Measurements from ENCODE around the gene COP1.
"Not testable (repeated sequence)": the region's sequence is repeated elsewhere in the genome, so short reads cannot be mapped to it uniquely, and the experiment has no call there.

Gene COP1

DNA sequence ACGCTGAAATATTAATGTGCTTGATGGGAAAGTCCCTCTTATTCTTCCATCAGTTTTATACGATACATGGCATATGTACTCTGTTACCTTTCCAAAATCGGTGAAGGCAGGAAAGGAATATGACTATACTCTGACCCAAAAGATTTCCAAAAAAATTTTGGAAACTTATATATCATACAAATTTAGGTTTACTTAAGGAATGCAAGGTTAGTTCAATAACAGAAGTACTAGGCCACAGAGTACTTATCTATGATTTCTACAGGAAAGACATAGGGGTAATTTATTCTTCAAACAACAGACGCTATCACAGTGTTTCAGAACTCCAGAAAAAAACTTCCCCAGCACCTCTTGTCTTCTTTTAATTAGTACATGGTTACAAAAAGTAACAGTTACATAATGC, 84.8 kb downstream of the COP1 start:
- DNase-seq (ENCODE audit: low read depth in 2 of 2), result no peak

DNA sequence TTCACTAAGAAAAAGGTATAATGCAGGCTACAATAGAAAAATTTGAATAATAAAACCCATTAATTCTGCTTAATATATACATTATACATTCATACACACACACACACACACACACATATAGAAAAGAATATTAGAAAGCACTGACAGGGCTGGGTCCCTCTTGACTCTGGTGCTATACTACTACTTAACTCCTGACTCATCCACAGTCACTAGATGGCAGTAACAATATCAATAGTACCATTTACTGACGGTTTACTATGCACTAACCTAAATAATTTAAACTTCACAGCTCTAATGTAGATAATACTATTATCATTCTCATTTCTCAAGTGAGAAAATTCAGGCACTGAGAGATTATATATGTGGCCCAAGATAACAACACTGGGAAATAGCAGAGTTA, 87.5 kb downstream of the COP1 start:
- no peak for DNase-seq (ENCODE audit: low read depth in 2 of 2)

DNA sequence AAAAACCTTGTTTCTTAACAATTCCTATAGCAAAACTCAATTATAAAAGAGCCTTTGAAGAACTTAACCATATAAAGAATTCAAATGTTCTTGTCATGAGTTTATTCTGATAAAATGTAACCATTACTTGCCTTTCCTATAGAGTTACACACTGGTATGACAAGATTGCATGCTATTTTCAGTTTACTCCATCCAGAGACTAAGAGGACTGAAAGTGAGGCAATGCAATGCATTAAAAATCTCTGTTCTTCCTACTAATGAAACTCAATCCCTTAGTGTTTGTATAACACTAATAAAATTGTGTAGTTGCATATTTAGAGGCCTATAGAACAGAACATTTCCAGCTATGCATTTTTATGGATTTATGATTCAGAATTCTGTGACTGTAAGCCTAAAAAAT, 88.1 kb downstream of the COP1 start:
- DNase-seq (ENCODE audit: low read depth in 2 of 2), result no peak

DNA sequence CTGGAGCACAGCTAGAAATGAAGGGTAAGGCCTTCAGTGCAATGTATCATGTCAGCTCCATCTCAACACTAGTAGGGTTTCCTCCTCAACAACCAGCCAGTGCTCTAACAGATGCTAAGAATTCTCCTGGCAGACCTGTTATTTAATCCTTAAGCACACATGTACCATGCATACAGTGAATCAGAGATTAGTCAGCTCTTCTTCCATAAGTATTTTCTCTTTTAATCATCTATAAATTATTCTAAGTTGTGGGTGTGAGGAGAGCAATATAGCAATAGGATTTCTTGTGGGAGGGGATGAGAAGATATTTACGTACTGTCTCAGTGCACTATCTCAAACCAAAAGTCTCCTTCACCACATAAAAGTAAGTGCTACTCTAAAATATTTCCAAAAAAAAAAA, 95.3 kb downstream of the COP1 start:
- no peak for DNase-seq (ENCODE audit: low read depth in 2 of 2)

DNA sequence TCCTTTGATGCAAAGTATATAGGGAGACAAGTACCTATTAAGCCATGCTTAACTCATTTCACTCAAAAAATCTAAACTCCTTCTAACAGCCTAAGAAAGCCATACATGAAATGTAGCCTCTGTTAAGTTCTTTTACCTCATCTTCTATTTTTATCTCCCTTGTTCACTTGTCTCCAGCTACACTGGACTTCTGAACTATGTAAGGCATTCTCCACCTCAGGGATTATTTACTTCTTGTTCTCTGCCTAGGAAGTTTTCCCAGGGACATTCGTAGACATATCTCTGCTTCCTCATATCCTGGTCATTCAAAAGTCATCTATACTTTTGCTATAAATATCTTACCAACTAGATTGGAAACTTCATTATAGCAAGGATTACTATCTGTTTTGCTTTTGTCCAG, 96.9 kb downstream of the COP1 start:
- DNase-seq (ENCODE audit: low read depth in 2 of 2), result no peak

DNA sequence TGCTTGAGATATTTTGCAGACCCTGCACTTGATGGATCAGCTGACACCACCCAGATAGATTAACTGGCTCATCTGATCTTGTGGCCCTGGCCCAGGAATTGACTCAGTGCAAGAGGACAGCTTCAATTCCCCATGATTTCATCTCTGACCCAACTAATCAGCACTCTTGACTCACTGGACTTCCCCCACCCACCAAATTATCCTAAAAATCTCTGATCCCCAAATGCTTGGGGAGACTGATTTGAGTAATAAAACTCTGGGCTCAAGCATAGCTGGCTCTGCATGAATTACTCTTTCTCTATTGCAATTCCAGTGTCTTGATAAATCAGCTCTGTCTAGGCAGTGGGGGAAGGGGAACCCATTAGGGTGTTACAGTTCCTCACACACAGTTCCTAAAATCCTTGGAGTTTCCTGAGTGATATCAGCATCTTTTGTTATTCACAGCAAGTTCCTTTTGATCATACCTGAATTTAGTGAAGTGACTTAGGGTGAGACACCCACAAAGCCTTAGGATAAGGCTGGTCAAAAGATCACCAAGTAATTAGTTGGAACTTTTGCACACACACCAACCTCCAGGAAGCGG, 104.2 kb downstream of the COP1 start:
- DNase-seq (ENCODE audit: low read depth in 2 of 2), result peak in 1 of 2 experiments; percentile 3

DNA sequence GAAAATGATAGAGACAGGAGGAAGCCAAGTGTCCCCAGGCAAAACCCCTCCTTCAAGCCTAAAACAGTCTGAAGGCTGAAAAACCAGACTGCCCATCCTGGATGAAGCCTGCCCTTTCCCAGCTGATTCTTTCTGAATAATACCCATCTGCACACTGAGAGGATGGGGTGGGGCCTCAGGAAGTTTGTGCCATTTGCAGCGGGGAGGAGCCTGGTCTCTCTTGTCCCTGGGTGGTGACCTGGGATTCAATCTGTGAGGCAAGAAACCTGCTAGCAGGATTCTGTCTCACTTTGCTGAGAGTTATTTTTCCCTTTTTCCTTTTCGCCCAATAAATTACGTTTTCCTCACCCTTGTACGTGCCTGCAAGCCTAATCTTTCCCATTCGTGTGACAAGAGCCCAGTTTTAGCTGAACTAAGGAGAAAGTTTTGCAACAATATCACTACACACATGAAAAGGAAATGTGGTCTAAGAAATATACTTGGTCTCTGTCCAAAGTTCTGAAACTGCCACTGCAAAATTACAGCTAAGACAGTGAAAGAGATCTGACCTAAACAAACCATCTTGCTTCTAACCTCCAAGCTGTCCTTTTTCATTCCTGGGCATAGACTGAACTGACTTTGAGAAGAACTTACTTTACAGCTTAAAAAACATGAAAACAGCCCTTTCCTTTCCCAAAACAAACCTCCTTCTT, 105.0 kb downstream of the COP1 start:
- no peak for DNase-seq (ENCODE audit: low read depth in 2 of 2)

DNA sequence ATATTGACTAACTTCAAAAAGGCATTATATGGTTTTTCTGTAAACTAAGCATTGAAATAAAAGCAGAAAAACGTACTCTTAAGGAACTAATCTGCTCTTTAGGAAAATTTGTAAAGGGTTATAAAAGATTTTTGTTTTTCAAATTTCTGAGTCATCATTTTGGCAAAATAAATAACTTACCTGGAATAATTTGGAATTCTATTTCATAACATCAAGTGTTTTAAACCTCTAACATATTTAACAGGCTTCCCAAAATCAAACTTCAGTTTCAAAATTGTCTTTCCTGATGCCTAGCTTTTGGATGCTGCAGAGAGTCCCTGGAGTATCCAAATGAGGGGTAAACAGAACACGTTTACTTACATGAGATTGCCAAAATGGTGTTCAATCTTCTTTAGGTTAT, 108.5 kb downstream of the COP1 start:
- no peak for DNase-seq (ENCODE audit: low read depth in 2 of 2)

DNA sequence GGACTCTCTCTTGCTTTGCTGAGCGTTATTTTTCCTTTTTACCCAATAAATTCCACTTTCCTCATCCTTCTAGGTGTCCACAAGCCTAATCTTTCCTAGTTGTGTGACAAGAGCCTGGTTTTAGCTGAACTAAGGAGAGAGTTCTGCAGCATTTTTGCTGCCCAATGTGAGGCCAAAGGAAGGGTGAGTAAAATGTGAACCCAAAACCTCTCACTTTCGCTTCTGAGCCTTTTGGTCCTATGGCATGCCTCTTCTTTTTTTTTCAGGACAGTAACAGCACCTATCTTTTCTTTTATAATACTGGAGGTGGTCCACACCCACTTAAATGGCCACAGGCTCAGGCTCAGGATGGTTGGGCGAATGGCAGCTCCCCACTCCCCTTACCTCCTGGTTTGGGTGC, 111.1 kb downstream of the COP1 start:
- no peak for DNase-seq (ENCODE audit: low read depth in 2 of 2)

DNA sequence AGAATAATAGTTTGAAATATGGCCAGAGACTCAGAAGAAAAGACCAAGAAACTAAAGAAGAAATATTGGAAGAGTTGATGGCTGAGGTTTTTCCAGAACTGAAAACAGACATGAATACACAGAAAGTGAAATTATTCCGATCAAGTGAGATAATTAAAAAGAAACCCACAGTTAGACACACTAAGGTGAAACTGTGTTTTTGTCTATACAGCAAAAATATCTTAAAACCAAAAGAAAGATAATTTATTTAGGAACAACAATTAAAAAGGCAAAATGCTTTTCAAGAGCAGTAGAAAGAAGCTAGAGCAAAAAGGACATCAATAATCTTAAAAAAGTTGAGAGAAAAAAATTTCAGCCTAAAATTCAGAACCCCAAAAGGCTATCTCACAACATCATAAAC, 116.3 kb downstream of the COP1 start:
- DNase-seq (ENCODE audit: low read depth in 2 of 2), result no peak

DNA sequence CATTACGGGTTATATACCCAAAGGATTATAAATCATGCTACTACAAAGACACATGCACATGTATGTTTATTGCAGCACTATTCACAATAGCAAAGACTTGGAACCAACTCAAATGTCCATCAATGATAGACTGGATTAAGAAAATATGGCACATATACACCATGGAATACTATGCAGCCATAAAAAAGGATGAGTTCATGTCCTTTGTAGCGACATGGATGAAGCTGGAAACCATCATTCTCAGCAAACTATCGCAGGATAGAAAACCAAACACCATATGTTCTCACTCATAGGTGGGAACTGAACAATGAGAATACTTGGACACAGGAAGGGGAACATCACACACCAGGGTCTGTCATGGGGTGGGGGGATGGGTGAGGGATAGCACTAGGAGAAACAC, 119.3 kb downstream of the COP1 start:
- not testable (repeated sequence) for DNase-seq (ENCODE audit: low read depth in 2 of 2)

DNA sequence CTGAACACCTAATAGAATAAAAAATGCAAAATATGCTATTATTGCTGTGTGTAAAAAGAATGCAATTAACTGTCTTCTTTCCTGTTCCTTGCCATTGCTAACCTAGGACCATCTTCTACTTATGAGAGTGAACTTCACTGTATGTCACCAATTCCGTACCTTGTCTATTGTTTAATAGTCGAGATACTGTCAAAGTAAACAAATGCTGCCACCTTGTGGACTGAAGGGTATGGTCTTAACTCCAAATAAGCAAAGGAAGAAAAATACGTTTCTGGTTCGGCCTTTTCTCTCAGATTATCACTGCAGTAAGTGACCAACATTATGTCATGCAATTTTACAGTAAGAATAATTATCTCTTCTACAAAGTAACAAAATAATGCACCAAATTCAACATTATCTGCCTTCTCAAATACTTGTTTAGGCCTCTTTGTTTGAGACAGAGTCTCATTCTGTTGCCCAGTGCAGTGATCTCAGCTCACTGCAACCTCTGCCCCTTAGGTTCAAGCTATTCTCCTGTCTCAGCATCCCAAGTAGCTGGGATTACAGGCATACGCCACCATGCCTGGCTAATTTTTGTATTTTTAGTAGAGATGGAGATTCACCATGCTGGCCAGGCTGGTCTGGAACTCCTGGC, 133.4 kb downstream of the COP1 start:
- DNase-seq (ENCODE audit: low read depth in 2 of 2), result peak in 1 of 2 experiments; percentile 6

DNA sequence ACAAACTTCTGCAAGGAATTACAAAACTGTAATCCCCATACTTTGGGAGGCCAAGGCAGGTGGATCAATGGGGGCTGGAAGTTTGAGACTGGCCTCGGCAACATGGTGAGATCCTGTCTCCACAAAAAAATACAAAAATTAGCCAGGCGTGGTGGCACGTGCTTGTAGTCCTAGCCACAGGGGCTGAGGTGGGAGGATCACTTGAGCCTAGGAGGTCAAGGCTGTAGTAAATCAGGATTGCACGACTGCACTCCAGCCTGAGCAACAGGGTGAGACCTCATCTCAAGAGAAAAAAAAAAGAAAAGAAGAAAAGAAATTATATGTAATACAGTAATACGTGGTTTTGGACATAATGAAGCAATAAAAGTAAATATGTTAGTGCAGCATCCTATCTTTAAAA, 138.2 kb downstream of the COP1 start:
- no peak for DNase-seq (ENCODE audit: low read depth in 2 of 2)

DNA sequence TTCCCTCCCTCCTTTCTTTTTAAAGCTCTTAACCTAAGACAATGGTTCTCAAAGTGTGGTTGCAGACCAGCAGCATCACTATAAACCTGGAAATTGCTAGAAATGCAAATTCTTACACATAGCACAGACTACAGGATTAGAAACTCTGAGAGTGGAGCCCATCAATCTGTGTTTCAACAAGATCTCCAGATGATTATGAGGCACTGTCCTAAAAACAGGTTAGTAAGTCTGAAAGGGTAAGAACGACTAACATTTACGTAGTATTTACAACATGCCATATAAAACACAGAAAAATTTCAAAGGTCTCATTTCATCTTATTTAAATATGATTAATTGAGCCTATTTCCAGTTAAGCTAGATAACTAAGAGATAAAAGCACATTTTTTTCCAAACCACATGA, 138.8 kb downstream of the COP1 start:
- no peak for DNase-seq (ENCODE audit: low read depth in 2 of 2)

DNA sequence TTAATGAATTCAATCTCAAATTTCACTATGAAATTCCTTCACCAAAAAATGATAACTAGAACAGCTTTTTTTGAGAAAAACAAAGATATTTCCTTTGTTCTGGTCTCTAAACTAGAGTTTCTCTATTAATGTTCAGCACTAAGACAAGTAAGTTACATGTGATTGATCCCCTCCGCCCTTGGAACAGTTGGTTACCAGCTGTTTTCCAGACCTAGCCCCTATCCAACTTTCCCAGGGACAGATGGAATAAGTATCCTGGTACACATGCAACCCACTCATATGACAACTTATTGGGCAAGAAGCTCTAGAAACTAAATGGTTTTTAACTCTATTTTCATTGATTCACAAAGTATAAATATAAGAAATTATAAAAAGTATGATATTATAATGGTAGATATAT, 140.4 kb downstream of the COP1 start:
- no peak for DNase-seq (ENCODE audit: low read depth in 2 of 2)

DNA sequence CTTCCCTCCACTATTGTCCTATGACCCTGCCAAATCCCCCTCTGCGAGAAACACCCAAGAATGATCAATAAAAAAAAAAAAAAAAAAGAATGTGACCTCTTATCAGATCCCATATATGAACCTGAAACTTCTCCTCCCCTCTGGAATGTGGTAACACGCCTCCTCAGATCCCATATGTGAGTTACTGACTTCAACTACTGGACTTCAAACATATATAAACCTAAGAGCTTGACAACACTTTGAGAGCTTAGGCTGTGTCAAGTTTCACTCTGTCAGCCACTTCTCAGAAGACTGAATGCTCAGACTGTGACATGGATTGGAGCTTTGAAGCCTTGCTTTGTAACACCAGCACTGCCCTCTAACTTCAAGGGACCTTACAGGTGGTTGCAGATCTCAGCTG, 148.4 kb downstream of the COP1 start:
- no peak for DNase-seq (ENCODE audit: low read depth in 2 of 2)

DNA sequence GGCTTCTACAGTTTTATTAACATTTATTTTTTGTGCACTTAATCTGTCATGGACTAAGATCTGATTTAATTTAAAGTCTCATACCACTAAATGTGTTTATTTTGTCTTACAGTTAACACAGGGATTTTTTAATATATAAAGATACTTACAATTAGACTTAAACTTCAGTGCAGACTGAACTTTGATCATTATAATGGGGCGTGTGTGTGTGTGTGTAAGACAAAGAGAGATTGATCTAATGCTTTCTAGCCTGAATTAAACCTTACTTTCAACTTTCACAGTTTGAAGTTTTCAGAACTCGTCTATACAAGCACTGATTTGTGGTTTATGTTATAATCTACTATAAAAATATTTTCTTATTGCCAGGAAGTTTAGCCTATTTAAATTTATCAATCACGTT, 150.8 kb downstream of the COP1 start:
- DNase-seq (ENCODE audit: low read depth in 2 of 2), result no peak

DNA sequence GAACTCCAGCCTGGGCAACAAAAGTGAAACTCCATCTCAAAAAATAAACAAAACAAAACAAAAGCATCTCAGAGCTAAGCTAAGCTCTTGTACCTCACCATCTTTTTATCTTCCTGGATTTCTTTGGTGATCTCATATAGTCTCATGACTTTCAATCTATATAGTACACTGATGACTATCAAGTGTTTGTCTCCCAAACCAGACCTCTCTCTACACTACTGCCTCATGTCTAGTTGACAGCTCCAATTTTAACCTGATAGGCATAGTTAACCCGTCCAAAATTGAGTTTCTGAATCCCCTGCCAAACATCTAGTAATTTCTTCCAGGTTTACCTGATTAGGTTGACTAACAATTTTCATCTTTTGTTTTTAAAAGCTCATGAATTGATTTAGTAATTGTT, 151.7 kb downstream of the COP1 start:
- no peak for DNase-seq (ENCODE audit: low read depth in 2 of 2)

DNA sequence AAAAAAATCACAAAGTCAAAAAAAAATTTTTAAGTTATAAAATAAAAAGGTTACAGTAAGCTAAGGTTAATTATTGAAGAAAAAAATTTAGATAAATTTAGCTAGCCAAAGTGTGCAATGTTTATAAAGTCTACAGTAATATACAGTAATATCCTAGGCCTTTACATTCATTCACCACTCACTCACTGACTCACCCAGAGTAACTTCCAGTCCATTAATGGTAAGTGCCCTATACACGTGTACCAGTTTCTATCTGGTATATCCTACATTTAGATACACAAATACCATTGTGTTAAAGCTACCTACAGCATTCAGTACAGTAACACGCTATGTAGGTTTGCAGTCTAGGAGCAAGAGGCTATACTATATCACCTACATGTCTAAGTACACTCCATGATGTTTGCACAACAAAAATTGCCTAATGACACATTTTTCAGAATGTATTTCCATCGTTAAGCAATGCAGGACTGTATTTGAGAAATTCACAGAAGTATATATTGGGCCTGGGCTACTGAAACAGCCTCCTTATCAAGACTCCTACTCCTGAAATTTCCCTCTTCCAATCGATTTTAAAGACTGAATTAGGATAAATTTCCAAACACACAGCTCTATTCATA, 155.1 kb downstream of the COP1 start:
- no peak for DNase-seq (ENCODE audit: low read depth in 2 of 2)

DNA sequence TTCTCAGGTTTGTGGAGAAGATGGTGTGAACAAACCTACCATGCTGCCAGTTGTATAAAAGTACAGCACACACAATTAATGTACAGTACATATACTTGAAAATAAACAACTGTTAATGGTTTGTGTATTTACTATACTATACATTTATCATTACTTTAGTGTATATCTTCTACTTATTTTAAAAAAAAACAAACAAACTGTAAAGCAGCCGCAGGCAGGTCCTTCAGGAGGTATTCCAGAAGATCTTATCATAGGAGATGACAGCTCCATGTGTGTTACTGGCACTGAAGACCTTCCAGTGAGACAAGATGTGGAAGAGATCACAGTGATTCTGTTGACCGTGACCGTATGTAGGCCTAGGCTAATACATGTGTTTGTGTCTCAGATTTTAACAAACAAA, 155.7 kb downstream of the COP1 start:
- DNase-seq (ENCODE audit: low read depth in 2 of 2), result no peak

DNA sequence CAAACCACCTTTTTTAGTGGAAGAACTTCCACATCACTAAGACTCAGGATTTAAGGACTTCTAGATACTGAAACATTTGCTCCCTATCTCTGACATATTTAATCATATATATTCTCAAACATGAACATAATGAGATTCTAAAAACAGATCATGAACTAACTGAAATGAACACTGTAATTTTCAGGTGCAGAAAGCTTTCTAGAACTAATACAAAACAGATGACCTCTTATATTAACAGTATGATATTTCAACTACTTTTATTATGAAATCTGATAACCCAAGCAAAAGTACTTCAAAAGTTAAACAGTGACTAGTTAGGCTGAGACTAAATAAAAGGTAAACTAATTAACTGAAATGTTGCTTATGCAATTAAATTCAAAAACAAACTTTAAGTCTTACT, 157.5 kb downstream of the COP1 start:
- no peak for DNase-seq (ENCODE audit: low read depth in 2 of 2)

DNA sequence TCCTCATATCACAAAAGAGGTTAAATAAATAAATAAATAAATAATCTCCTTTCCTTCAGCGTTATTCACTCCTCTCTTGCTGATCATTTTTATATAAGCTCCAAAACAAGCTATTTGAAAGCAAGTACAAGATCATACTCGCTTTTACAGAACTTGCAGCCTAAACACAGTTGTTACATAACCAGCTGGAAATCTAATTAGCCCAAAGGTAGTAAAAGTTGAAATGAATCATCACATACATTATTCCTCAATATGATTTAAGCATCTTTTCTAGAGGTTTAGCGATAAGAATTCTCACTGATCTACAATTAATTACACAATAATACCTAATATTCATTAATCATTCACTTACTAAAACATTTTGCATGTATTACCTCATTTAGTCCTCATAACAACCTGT, 160.2 kb downstream of the COP1 start:
- no peak for DNase-seq (ENCODE audit: low read depth in 2 of 2)

DNA sequence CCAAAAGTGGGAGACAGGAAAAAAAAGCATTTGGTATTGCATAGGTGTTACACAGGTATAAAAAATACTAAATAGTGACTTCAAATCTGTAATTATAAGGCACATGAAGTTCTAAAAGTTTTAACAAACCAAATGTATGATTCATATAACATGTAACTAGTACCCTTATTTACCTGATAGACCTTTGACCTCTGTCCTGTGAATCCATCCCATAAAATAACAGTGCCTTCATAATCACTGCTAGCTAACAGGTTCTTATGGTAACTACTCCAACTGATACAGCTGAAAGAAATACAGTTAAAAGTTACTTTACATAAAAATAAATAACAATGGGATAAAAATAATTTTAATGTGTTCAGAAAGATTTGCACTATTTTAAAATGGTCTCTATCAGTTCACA, 163.5 kb downstream of the COP1 start:
- no peak for DNase-seq (ENCODE audit: low read depth in 2 of 2)
